GM19351 (cell line): ENCODE measurements around the gene ADI1.

Source experiments
- ATAC-seq: cut with Tn5 transposase; IDR thresholded peaks from one replicate; pipeline ENCODE4 v1.9.1; 2021; ENCODE audit warnings: mild to moderate bottlenecking, moderate library complexity; ENCODE audit not compliant: unreplicated experiment

Gene ADI1

GRCh38 chr2:3481736-3482362 lies 37.5 kb downstream of the ADI1 start:
- ATAC-seq = no peak

- ATAC-seq = no peak
Observed at GRCh38 chr2:3481011-3481400, 38.3 kb downstream of the ADI1 start.

- peak; percentile 59 for ATAC-seq
Observed at GRCh38 chr2:3480352-3481010, 38.9 kb downstream of the ADI1 start.

- ATAC-seq = no peak
Observed at GRCh38 chr2:3479430-3480320, 39.7 kb downstream of the ADI1 start.

- no peak for ATAC-seq
Observed at GRCh38 chr2:3478846-3479385, 40.4 kb downstream of the ADI1 start.

GRCh38 chr2:3476985-3477327 lies 42.4 kb downstream of the ADI1 start:
- no peak for ATAC-seq

GRCh38 chr2:3476321-3476984 lies 42.9 kb downstream of the ADI1 start:
- no peak for ATAC-seq

GRCh38 chr2:3475771-3476170 lies 43.6 kb downstream of the ADI1 start:
- ATAC-seq = no peak

- no peak for ATAC-seq
Observed at GRCh38 chr2:3472966-3473365, 46.4 kb downstream of the ADI1 start.

GRCh38 chr2:3472296-3472695 lies 47.0 kb downstream of the ADI1 start:
- no peak for ATAC-seq

GRCh38 chr2:3470856-3471737 lies 48.2 kb downstream of the ADI1 start:
- no peak for ATAC-seq

GRCh38 chr2:3470166-3470651 lies 49.1 kb downstream of the ADI1 start:
- no peak for ATAC-seq

- no peak for ATAC-seq
Observed at GRCh38 chr2:3469486-3469885, 49.8 kb downstream of the ADI1 start.

GRCh38 chr2:3468296-3468988 lies 50.9 kb downstream of the ADI1 start:
- no peak for ATAC-seq

- ATAC-seq = no peak
Observed at GRCh38 chr2:3467654-3468053, 51.7 kb downstream of the ADI1 start.

GRCh38 chr2:3466966-3467365 lies 52.4 kb downstream of the ADI1 start:
- ATAC-seq = no peak

GRCh38 chr2:3466482-3466863 lies 52.9 kb downstream of the ADI1 start:
- ATAC-seq = no peak

GRCh38 chr2:3465844-3466481 lies 53.4 kb downstream of the ADI1 start:
- ATAC-seq = no peak

GRCh38 chr2:3465328-3465727 lies 54.0 kb downstream of the ADI1 start:
- no peak for ATAC-seq
